Activated CD4-positive, alpha-beta T cell treated with anti-CD3 and anti-CD28 coated beads, Interleukin-2, amount 50 U/mL, for 48 hours (primary cell): ENCODE results near the gene RPTOR.

Experiments
- DNase-seq, 2 experiments: peaks; one replicate each; pipeline ENCODE4 v3.0.0-alpha.2; 2020

Gene RPTOR

DNA sequence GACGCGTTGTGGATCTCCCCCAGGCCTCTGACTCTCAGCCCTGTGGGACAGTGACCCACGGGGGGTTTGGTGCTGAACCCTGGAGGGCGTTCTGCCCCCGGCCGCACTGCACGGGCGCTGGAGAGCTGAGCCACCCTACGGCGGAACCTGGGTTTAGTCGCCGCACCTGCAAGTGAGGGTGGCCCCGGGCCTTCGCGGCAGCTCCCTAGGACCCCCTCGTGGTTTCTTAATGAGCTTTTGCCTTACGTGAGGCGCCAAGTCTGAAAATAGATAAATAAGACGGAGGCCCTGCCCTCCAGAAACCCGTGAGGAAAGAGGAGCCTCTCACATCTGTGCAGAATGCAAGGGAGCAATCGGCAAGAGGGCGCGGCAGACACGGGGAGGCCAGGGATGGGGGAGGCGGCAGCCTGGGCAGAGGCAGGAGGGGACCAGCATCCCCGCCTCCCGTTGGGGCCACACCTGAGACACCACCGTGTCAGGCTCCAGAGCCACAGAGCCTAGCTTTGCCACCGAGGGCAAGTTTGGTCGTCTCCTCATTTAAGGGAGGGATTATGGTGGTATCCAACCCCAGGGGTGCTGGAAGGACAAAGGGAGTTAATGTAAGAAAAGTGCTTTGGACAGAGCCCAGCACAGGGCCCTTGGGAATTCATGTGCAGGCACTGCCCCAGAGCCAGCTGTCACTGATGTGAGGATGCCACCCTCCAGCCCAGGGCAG, 293.8 kb downstream of the RPTOR start:
- no peak for DNase-seq

DNA sequence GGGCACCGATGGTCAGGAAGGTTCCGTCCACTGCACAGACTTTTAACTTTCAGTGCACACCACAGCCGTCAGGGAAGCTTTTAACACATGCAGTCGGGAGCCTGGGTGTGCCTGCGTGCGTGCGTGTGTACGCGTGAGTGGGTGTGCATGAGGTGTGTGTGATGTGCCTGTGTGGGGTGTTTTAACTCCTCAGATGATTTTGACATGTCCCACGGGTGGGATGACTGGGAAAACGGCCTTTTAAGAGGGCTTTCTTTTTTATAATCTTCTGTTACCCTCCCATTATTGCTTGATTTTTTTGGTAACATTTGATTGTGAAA, 294.3 kb downstream of the RPTOR start:
- no peak for DNase-seq

DNA sequence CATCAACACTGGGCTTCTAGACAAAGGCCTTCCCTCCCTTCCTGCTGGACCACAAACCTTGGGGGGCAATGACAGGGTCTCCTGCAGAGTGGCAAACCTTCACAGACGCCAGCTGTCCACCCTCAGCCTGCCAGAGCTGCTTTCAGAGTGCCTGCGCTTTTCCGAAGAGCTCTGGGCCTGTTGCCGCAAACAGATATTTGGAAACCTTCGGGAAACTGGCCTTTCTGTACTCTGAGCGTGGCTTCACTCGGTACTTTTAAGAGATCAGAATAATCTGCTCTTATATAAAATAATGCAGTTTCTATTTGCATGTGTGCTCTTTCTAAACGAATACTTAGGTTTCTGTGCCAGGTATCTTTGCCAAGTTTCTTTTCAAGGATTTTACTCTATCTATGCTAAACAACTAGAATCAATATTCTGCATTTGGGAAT, 294.9 kb downstream of the RPTOR start:
- DNase-seq, result no peak

DNA sequence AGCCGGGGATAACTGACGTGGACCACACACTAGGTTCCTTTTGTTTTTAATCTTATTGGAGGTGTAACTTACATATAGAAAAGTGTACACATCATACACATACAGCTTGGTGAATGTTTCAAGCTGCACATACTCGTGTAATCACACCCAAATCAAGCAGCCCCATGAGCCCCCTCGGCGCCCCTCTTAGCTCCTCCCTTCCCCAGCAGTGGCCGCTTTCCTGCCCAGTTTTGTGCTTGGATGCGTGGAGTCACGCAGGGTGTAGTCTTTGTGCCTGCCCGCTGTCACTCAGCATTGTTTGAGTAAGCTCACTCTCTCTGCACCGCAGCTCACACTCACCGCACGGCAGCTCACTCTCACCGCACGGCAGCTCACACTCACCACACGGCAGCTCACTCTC, 295.3 kb downstream of the RPTOR start:
- no peak for DNase-seq

DNA sequence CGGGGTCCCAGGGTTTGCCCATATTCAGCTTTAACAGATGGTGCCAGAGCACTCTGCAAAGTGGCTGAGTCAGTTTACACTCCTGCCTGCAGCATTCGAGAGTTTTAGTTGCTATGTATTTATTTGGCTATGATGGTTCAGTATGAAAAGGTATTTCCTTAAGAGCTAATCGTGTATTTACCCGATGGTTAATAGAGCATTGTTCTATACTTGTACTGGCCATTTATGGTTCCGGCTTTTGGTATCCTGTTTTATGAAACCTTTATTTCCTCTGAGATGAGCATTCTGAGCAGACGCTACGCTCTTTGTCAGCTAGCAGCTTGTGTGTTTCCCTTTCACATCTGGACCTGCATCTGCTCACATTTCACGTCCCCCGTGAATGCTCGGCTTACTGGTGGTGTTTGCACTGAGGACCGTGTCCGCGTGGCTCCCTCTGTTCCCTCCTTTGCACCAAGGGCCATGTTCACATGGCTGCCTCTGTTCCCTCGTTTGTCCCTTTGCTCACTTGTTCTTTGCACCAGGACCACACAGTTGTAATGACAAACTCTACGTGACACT, 297.9 kb downstream of the RPTOR start:
- no peak for DNase-seq

DNA sequence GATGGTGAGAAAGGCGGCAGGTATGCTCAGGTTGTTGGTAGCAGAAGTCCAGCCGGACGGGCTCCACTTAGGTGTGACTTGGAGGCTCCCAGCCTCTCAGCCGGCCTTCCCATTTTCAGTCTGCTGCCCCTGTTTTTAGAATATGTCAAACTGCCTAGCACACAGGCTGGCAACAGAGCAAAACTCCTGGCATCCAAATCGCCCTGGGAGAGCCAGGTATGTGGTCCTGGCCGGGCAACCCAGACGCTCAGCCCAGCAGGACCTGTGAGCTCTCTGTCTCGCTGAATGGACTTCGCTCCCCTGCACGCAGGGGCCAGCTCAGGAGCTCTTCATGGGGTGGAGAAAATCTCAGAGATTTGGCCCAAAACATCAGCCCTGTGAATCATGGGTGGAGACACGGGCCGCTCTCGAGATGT, 299.1 kb downstream of the RPTOR start:
- no peak for DNase-seq

DNA sequence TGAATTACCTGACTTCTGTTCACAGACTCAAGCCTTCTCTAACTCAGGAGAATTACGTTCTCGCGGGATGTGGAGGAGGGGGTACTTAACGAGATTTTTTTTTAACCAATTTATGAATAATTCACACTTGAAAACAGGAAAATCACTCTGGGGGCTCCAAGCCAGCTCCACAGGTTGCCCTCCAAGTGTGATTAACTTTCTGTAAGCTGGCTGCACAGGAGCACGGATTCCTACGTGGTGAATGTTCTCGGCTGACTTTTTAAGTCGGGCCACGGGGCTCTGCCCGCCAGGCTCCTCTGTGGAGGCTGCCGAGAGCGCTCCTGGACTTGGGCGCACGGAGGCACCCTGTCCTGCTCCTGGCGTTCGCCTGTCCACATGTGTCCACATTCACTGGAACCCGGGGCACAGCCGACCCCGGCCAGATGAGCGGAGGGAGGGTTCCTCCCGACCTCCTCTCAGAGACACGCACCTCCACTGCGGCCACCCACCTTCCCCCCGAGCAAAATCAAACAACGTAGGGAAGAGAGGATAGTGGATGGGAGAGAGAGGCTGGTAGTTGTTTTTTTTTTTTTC, 299.9 kb downstream of the RPTOR start:
- no peak for DNase-seq

DNA sequence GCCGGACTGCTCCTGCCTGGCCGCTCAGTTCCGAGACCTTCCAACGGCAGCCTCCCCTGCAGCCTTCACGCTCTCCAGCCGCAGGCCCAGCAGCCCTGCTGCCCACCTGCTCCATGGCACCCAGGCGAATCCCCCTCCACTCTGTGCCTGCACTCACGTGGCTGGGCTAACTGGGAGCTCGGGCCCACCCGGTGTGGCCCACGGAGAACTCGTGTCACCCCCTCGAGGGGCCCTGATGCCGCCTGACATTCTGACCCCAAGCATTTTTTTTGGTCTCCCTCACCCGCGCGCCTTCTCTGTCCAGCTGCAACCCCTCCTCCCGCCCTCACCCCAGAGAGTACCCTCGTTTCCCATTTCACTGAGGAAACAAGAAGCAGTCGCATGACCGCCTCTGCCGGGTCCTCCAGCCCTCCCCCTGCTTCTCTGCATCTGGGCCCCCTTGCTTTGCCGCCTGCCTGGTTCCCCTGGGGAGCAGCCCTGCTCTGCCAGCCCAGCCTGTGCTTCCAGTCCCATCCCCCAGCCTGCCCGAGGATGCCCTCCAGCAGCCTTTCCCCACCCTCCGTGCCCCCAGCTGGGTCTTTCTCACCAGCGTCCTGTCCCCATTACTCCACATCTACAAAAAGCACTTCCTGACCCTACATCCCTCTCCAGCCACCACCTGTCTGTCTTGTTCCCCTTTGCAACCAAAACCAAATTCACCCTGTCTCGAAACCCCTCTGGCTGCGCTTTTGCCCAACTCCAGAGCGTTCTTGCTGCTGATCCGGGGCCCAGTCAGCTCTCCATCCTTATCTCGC, 300.6 kb downstream of the RPTOR start:
- no peak for DNase-seq

DNA sequence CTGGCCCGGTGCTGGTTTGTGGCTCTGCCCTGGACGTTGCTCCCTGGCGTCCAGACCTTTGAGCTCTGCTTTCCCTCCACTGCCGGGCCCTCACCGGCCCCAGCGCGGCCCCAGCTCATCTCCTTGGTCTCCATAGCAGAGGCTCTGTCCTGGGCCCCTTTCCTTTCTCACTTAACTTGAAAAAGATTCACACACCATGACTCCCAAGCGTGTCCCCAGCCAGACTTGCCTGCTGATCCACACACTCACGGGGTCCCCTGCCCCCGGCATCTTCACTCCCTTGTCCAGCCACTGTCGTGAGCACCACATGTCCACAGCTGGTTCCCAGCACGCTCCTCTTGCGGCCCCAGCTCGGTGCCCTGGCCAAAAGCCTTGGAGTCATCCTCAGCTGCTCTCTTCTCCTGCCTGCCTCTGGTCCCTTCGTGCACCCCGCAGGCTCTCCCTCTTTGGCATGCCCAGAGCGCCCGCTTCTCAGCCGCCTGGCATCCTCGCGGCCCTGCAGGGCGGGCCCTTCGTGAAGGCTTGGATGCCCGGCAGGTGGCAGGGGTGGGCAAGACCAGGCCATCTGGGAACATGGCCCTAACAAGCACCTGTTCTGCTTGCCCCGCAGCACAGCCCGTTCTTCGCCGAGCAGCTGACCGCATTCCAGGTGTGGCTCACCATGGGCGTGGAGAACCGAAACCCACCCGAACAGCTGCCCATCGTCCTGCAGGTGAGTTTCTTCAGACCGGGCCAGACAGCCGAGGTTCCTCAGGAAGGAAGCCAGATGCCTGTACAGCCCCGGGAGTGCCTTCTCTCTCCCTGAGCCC, 301.4 kb downstream of the RPTOR start:
- DNase-seq, result no peak

DNA sequence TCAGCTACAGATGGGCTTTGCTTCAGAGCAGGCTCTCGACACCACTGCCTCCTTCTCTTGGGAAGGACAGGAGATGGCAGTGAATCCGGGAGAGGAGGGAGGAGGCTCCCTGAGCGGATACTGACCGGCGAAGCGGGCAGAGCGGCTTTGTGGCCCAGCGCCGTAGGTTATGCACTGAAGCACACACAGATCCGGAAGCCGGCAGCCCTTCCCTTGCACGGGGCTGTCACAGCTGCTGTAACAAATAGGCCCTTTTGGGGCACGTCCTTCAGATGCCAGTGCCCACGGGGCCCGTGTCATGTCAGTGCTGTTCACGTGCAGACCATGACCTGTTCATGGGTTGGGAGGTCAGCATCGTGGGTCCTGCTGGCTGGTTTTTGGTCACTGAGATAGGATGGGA, 302.3 kb downstream of the RPTOR start:
- DNase-seq, result peak in 1 of 2 experiments; percentile 32

DNA sequence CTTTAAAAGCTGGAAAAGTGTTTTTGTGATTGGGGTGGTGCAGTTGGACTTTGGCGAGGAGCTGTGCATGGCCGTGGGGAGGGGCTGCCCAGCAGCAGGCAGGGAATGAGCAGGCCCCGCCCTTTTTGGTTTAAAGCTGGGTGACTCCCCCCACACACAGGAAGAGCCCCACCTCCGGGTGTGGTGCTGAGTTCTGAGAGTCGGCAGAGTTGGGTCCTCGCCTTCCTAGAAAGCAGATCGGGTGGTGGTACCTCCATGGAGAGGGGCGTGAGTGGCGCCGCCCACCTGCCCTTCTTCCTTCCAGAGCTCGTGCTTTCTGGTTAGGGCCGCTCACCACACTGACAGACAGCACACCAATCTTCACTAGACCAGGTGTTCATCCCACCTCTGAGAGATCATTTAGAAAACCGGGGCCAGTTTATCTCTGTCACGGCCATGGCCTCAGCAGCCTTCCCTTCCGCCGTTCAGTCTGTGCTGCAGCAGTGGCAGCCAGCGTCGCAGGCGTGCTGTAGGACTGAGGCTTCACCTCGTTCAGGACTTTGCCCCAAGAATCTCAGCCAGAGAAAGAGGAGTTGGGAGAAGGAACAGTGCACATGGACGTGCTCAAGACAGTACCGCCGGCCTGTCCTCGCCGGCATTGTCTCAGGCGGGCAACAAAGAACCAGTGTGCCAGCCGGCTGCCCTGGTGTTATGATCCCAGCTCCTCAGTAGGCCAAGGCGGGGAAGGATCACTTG, 303.0 kb downstream of the RPTOR start:
- peak; percentile 63 to 71 for DNase-seq

DNA sequence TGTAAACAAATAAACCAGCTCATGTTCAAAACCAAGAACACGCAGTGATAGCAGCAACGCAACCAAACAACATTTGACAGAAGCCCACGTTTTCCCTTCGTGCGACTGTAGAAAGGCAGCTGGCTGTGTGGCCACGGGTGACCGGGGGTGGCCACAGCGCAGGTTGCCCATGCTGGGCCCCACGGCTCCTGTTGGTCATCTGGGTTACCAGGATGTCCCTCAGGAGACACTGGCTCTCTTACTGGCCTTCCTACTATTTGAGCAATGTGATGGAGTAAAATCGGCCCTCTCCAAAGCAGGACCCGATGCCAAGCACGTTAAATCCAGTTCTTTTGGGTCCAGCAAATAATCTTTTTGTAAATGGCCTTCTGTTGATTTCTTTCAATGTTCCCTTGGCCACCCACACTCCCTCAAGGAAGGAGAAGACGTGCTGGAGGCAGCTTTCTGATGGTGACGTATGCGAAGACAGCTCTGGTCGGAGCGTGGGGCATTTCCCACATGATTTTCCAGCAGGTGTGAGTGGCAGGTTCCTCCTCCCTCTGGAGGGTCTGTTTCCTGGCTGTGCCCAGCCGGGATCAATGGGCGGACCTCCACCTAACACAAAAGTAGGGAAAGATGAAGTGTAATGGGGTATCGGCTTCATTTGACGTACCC, 303.9 kb downstream of the RPTOR start:
- DNase-seq, result no peak

DNA sequence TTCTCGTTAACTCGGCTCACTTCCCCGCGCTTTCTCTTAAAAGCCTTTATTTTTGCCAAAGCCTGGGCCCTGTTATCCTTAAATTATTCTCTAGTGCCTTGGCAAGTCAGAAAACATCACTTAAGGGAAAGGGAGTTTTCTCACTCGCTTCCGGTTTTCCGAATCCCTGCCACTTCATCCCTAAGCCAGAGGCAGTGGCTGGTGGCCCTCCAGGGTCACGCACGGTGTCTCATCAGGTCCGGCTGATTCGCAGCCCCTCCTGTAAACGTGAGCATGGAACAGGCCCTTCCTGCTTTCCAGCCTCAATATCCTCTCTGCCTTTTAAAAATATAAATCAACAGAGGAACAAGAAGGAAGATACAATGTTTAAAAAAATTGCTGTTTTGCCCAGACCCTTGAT, 304.5 kb downstream of the RPTOR start:
- DNase-seq, result no peak

DNA sequence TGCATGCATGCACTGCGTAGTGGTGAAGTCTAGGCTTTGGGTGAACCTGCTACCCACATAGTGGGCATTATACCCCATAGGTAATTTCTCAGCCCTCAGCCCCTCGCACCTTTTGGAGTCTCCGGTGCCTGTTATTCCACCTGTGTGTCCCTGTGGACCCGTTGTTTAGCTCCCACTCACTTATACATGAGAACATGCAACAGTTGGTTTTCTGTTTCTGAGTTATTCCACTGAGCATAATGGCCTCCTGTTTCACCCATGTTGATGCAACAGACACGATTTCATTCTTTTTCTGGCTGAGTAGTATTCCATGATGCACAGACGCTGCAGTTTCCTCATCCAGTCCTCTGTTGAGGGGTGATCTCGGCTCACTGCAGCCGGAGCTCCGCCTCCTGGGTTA, 305.5 kb downstream of the RPTOR start:
- no peak for DNase-seq

DNA sequence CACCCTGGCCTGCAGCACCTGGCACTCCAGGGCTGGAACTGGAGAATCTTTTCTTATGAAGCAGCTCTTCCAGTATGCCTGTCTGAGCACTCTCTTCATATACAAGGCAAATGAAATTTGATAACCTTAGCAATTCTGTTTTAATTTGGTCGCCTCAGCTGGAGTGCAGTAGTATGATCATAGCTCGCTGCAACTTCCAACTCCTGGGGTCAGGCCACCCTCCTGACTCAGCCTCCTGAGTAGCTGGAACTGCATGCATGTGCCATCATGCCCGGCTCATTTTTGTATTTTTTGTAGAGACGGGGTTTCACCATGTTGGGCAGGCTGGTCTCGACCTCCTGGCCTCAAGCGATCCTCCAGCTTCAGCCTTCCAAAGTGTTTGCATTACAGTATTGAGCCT, 306.2 kb downstream of the RPTOR start:
- DNase-seq, result no peak

DNA sequence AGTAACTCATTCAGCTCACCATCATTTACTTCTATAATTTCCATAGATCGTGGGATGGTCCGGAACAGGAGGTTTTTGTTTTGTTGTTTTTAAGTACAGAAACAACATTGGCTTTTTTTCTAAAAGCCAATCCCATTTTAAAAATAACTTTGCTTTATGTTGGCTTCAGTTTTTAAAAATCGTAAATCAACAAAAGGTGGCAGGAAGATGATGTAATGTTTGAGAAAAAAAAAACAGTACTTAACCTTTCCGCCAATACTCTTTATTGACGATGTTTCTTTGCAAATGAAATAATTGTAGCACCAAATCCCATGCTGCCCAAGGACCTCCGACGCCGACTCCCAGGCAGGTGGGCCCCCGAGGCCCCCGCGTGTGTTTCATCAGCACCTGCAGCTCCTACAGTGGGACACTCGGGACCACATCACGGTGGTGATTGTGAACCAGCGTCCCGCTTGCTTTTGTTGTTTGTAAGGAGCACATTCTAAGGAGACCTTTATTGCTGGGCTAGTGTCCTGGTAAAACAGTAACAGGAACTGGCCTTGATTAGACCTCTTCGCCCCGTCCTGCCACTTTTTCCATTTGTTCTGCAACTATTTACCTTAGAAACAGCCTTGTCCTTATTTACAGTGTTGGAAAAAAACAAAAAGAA, 306.8 kb downstream of the RPTOR start:
- no peak for DNase-seq

DNA sequence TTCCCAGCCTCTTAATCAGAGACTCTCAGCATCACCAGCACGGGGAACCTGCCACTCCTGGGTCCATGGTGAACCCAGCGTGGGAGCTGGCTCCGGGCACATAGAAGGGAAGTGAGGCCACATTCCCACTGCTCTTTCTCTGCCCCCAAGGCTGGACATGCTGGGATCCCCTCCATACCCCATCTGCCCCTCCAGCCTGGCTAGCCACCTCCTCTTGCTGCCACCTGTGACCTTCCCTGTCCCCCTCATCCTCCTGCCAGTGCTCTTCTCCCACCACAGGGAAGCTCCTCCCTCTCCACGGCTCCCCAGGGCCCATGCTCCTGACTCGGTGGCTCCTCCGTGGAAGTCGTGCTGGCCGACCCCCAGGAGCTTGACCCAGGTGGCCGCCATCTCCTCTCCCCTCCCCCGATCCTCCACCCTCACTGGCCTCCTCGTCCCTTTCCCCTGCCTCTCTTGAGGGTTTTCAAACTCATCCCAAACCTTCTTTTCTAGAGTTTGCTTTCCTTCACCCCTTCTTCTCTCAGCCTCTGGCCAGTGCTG, 307.9 kb downstream of the RPTOR start:
- DNase-seq, result no peak

DNA sequence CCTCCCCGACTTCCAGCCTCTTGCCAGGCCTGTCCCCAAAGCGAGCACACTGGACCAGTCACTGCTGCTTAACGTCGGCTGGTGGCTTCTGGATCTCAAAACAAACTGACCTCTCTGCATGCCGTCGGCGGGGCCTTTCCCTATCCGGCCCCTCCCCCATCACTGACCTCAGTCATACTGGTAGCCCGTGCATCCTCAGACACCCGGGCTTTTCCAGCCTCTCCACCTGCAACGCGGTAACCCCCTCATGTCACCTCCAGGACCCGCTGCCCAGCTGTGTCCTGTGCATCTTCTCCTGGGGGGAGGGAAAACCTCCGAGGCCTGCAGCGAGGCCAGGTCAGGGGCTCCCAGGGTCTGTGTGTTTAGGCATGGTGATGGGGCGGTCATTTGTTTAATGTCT, 308.4 kb downstream of the RPTOR start:
- DNase-seq, result no peak

DNA sequence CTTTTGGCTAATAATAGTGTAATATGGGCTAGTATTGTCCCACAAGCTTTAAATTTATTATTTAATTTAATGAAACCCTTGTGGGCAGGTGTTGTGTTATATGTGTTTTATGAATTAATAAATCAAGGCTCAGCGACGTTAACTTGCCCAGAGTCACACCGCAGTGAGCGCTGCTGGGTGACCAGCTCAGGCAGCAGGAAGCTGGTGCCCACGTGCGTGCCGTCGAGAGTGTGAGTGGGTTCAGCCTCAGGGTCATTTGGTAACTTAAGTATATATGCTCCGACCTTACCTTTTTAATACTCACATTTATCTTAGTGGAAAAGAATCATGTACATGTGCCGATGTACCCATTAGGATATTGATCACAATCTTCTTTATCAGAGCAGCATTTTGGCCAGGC, 309.6 kb downstream of the RPTOR start:
- DNase-seq, result no peak

DNA sequence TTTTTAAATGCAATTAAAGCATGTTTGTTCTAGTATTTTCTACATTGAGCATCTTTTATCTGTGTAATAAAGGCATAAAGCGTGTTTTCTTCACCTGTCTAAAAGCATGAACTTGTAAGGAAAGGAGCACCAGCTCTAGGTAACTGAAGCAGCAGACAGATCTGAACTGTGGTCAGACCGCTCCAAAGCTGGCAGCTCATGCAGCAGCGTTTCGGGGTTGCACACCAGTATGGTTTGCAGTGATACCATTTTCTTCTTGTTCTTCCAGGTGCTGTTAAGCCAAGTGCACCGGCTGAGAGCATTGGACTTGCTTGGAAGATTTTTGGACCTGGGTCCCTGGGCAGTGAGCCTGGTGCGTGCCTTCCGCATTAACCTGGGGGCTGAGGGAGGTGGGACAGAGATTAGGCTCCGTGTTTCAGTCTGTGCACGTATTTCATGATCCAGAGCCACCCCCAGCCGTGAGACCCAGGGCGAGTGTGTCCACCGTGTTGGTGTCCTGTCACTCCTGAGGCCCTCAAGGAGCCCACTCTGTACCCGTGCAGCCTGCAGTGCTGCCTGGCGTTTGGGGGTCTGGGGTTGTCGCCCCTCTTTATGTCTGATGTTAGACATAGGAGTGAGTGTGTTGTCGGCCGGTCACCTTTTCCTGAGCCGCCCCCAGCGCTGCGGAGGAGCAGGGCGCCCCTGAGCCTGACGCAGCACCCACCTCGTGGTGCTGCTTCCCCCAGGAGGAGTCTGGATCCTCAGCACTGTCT, 310.7 kb downstream of the RPTOR start:
- no peak for DNase-seq
